Measurements from ENCODE around the gene HAPLN2. TPM values are rescaled to one million over a fixed set of nuclear protein-coding genes. Genes with fewer than 3 reads are reported as not detected.

HAPLN2 gene
- total and polyA plus RNA-seq, 2 of the 4 experiments (the other 2 are of a cell fraction) = not detected

DNA sequence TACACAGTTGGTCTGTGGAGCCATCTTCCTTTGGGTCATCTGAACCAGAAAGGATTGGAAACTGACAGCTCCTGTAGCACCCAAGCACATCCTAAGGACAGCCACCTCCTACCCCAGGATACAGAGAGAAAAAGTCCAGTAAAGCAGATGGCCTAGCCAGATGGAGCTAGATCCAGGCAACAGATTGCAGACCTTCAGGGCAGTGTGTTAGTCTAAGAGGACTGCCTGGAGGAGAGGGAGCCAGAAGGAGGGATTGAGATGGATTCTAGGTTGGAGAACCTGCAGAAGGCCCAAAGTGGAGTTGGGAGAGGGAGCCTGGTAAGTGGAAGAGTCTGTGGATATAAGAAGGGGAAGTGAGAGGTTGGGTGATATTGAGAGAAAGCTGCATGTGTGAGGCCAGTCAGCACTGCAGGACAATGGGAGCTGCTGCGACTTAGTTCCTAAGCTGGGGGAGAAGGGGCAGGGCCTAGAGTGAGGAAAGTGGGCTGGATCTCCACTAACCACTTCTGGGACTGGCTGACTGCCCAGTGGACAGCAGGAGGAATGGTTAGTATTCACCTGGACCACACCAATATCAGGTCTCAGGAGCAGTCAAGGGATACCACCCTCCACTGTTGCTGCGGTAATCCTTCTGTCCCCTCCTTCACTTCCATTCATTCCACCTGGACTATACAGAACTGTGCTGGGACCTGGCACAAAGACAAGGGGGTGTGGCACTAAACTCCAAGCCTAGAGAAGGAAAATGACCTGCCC, 36.1 kb downstream of the HAPLN2 start:
- dilution Hi-C loops (cut with HindIII; ENCODE audit: low sequenced_read_pairs, unreplicated experiment) (no loop called here), in situ Hi-C loops (cut with MboI; ENCODE audit: low sequenced_read_pairs) (loop anchor here (5.0 kb wide), 1 partner anchor 33 kb away; no protein-coding TSS in a partner anchor), intact Hi-C loops (cut with micrococcal nuclease) (no loop called here)
- H3K27me3 ChIP-seq (ENCODE audit: control insufficient read depth, insufficient read depth, low read length) = peaks cover 48% of the 10 kb centered on the region
- no peak overlapping the region for H2BK120ac ChIP-seq (ENCODE audit: low read depth, low read length)
- H2BK15ac ChIP-seq (ENCODE audit: low read depth, low read length) = no peak overlapping the region
- H4K20me1 ChIP-seq (ENCODE audit: insufficient read depth, low read length) = 0 out of 2 replicates have a peak, but pooled peaks cover 8% of the 10 kb centered on the region
- H3K36me3 ChIP-seq (ENCODE audit: control insufficient read depth, insufficient read depth, low read length) = no peaks in the 10 kb centered on the region
- peaks cover 6% of the 10 kb centered on the region for H3K4me1 ChIP-seq (ENCODE audit: control insufficient read depth, insufficient read depth, low read length)
- no peak overlapping the region for H3K27ac ChIP-seq (ENCODE audit: insufficient read depth, low read length)
- ChIA-PET POLR2A (ENCODE audit: unreplicated experiment) (no interaction called here), CTCF (interaction anchor here (1.0 kb wide), 1 partner anchor 22 kb away, joined by 3 read pairs; the partner anchor contains the start of gene NES)
- no peak overlapping the region for H2BK5ac ChIP-seq (ENCODE audit: low read depth, low read length, poor library complexity, severe bottlenecking)
- H2AFZ ChIP-seq (replicated peaks; ENCODE audit: low read length, poor library complexity) = no peak overlapping the region
- no peak overlapping the region for H3K18ac ChIP-seq (ENCODE audit: low read depth, low read length)
- no peak for DNase-seq
- no peak overlapping the region for H3K4ac ChIP-seq (ENCODE audit: low read depth, low read length)
- H2BK20ac ChIP-seq (ENCODE audit: low read depth, low read length) = no peak overlapping the region
- WGBS, 2 experiments (ENCODE audit: extremely low coverage in 2 of 2, insufficient read length in 1 of 2) = no CpG with 5 or more reads among the region's 2 CpGs
- H3K4me2 ChIP-seq (ENCODE audit: low read depth, low read length) = no peak overlapping the region
- no peak overlapping the region for H4K8ac ChIP-seq (ENCODE audit: low read depth in 2 of 2, low read length in 2 of 2)
- no peak overlapping the region for H2AK5ac ChIP-seq (ENCODE audit: low read depth, low read length)
- TF ChIP-seq POLR2A (IDR thresholded peaks at IDR 0.05; ENCODE audit: low read depth, low read length) = no peak
- no peak for TF ChIP-seq SMC3 (IDR thresholded peaks at IDR 0.05; ENCODE audit: low read depth, low read length)
- TF ChIP-seq FOS (IDR thresholded peaks at IDR 0.05; ENCODE audit: low read depth, low read length) = no peak
- TF ChIP-seq CEBPB (IDR thresholded peaks at IDR 0.05; ENCODE audit: low read depth, low read length) = no peak
- no TSS peak for BruUV-seq (replicated peaks)
- H3K14ac ChIP-seq (replicated peaks; ENCODE audit: low read depth, low read length) = no peak overlapping the region
- H3K9ac ChIP-seq (ENCODE audit: low read depth, low read length) = no peak overlapping the region
- no peak overlapping the region for H4K91ac ChIP-seq (ENCODE audit: insufficient read depth, low read depth, low read length)
- ATAC-seq (ENCODE audit: low read depth) = no peak
- no peak overlapping the region for H2AK9ac ChIP-seq (replicated peaks; ENCODE audit: low read depth, low read length, poor library complexity)
- H3K4me3 ChIP-seq (ENCODE audit: insufficient read depth, low read depth, low read length) = no peak overlapping the region
- H3K9me1 ChIP-seq (ENCODE audit: insufficient read depth, low read length) = peaks cover 2% of the 10 kb centered on the region
- no peaks in the 10 kb centered on the region for H3K9me3 ChIP-seq (ENCODE audit: control insufficient read depth, insufficient read depth, low read length)
- no peak overlapping the region for H3K56ac ChIP-seq (ENCODE audit: extremely low read depth, insufficient read depth, low read length)
- H4K5ac ChIP-seq (ENCODE audit: low read depth, low read length) = no peak overlapping the region
- no peak overlapping the region for H3K23ac ChIP-seq (ENCODE audit: low read depth, low read length)
- H3K79me1 ChIP-seq (ENCODE audit: low read depth in 1 of 2, low read length in 2 of 2) = peaks cover 0 to 1% of the 10 kb centered on the region in 2 experiments; a peak in 2 of 4 replicates

Data from IMR-90 (cell line).